HG02588 (cell line): ENCODE data around the gene CEP350.
"Not testable (repeated sequence)": the region's sequence is repeated elsewhere in the genome, so short reads cannot be mapped to it uniquely, and the experiment has no call there.

Experiments used
- ATAC-seq: cut with Tn5 transposase; IDR thresholded peaks from one replicate; pipeline ENCODE4 v1.9.1; 2021; ENCODE audit warnings: mild to moderate bottlenecking, moderate library complexity; ENCODE audit not compliant: unreplicated experiment

The CEP350 gene

GRCh38 chr1:180116964-180117763 lies 162.6 kb downstream of the CEP350 start:
- ATAC-seq = no peak

- no peak for ATAC-seq
Observed at GRCh38 chr1:180117764-180118116, 163.1 kb downstream of the CEP350 start.

- no peak for ATAC-seq
Observed at GRCh38 chr1:180119837-180120236, 165.2 kb downstream of the CEP350 start.

- no peak for ATAC-seq
Observed at GRCh38 chr1:180123463-180123936, 168.9 kb downstream of the CEP350 start.

- ATAC-seq = no peak
Observed at GRCh38 chr1:180130651-180131050, 176.0 kb downstream of the CEP350 start.

GRCh38 chr1:180131510-180131909 lies 176.9 kb downstream of the CEP350 start:
- ATAC-seq = no peak

GRCh38 chr1:180133193-180133592 lies 178.6 kb downstream of the CEP350 start:
- no peak for ATAC-seq

GRCh38 chr1:180133688-180134087 lies 179.1 kb downstream of the CEP350 start:
- ATAC-seq = not testable (repeated sequence)

- no peak for ATAC-seq
Observed at GRCh38 chr1:180135535-180135934, 180.9 kb downstream of the CEP350 start.

- ATAC-seq = no peak
Observed at GRCh38 chr1:180136331-180136967, 181.8 kb downstream of the CEP350 start.

GRCh38 chr1:180136968-180137356 lies 182.4 kb downstream of the CEP350 start:
- no peak for ATAC-seq

- ATAC-seq = no peak
Observed at GRCh38 chr1:180137776-180138175, 183.2 kb downstream of the CEP350 start.

GRCh38 chr1:180141381-180141934 lies 186.8 kb downstream of the CEP350 start:
- no peak for ATAC-seq

- no peak for ATAC-seq
Observed at GRCh38 chr1:180143359-180143758, 188.7 kb downstream of the CEP350 start.

GRCh38 chr1:180144659-180145357 lies 190.2 kb downstream of the CEP350 start:
- ATAC-seq = no peak

GRCh38 chr1:180145446-180145845 lies 190.8 kb downstream of the CEP350 start:
- no peak for ATAC-seq

- ATAC-seq = no peak
Observed at GRCh38 chr1:180150982-180151381, 196.4 kb downstream of the CEP350 start.

- ATAC-seq = no peak
Observed at GRCh38 chr1:180151508-180151907, 196.9 kb downstream of the CEP350 start.

GRCh38 chr1:180152588-180152987 lies 198.0 kb downstream of the CEP350 start:
- ATAC-seq = no peak

GRCh38 chr1:180153032-180153431 lies 198.4 kb downstream of the CEP350 start:
- no peak for ATAC-seq

GRCh38 chr1:180154003-180154324 lies 199.4 kb downstream of the CEP350 start:
- ATAC-seq = no peak
